Sigmoid colon (tissue), 4 donors: ENCODE measurements around the gene DENND6B.

Source experiments
- CTCF ChIP-seq, 4 experiments: fragments of 450-650 bp in 3 of 4; fragments of 200-600 bp in 1 of 4; IDR thresholded peaks; one replicate each; pipeline ENCODE4 v1.5.1; 2016 to 2019; ENCODE audit warnings: antibody characterized with exemption in 4 of 4, mild to moderate bottlenecking in 3 of 4, moderate library complexity in 2 of 4
- EP300 ChIP-seq, 4 donors: sonication (generic); formaldehyde crosslinking; IDR thresholded peaks; one replicate each; pipeline ENCODE4 v1.6.1; 2017; ENCODE audit warnings: antibody characterized with exemption in 4 of 4
- POLR2A ChIP-seq, 2 donors: fragments of 450-650 bp; IDR thresholded peaks; one replicate each; pipeline ENCODE4 v1.6.1; 2016; ENCODE audit warnings: antibody characterized with exemption in 2 of 2, mild to moderate bottlenecking in 2 of 2, moderate library complexity in 2 of 2

GRCh38 chr22:50281957-50282356 lies 44.9 kb downstream of the DENND6B start:
- no peak for TF ChIP-seq EP300 (IDR thresholded peaks at IDR 0.05)
- no peak for TF ChIP-seq CTCF (IDR thresholded peaks at IDR 0.05)
- no peak for TF ChIP-seq POLR2A (IDR thresholded peaks at IDR 0.05)
